BJ (cell line): ENCODE results near the gene ACAP3. TPM values are rescaled to one million over a fixed set of nuclear protein-coding genes. Genes with fewer than 3 reads are reported as not detected.

Experiments used
- CTCF ChIA-PET: fragments of 350-600 bp; formaldehyde crosslinking; extraction: SDS; loops from one replicate; lab custom pipeline; 2021; ENCODE audit warnings: antibody characterized with exemption, inconsistent platforms; lab: Yijun Ruan, JAX
- POLR2A ChIA-PET: fragments of 300-600 bp; sonication (Branson Sonifier 250); formaldehyde crosslinking; extraction: SDS; loops from one replicate; lab custom pipeline; 2021; ENCODE audit warnings: antibody characterized with exemption; lab: Charles Lee
- DNase-seq: peaks from one replicate; pipeline ENCODE4 v3.0.0-alpha.2; 2011; ENCODE audit warnings: low read depth
- H3K27me3 ChIP-seq: 2 replicates; pipeline ENCODE4 v1.6.0; 2011; ENCODE audit warnings: low read length; ENCODE audit not compliant: control insufficient read depth, insufficient read depth
- H3K36me3 ChIP-seq: 2 replicates; pipeline ENCODE4 v1.5.1; 2011; ENCODE audit warnings: low read length; ENCODE audit not compliant: control insufficient read depth, insufficient read depth
- H3K4me3 ChIP-seq: 2 replicates; pipeline ENCODE4 v1.5.1; 2011; ENCODE audit warnings: low read depth, mild to moderate bottlenecking, control low read depth, low read length
- CTCF ChIP-seq: IDR thresholded peaks from 2 replicates; pipeline ENCODE4 v1.5.1; 2011; ENCODE audit warnings: low read depth, mild to moderate bottlenecking, control low read depth, inconsistent platforms, low read length, moderate library complexity; ENCODE audit not compliant: insufficient read depth
- polyA plus RNA-seq: library from polyadenylated mRNA; depleted of rRNA; stranded (reverse); fragments of >200 nt; gene quantifications from 2 replicates; pipeline ENCODE4 v1.2.3, GENCODE V29; 2011

Gene ACAP3
- polyA plus RNA-seq, 1 experiment: 33.9 TPM

GRCh38 chr1:1343811-1344421 is 36.2 kb upstream of the ACAP3 start:
- DNase-seq: no peak
- ChIA-PET POLR2A (no interaction called here), CTCF (interaction anchor here (0.6 to 3.3 kb wide), 3 partner anchors 15 to 30 kb away, joined by 3 to 21 read pairs (median 4); partner anchors contain the start of gene MXRA8)
- no peak for TF ChIP-seq CTCF
- Histone ChIP-seq H3K4me3 (no peak overlapping the region), H3K36me3 (peaks cover 24% of the 10 kb centered on the region), H3K27me3 (no peaks in the 10 kb centered on the region)

GRCh38 chr1:1342584-1343115 is 34.9 kb upstream of the ACAP3 start:
- Histone ChIP-seq H3K27me3 (no peaks in the 10 kb centered on the region), H3K4me3 (no peak overlapping the region), H3K36me3 (peaks cover 28% of the 10 kb centered on the region)
- ChIA-PET POLR2A (no interaction called here), CTCF (interaction anchor here (3.3 kb wide), 1 partner anchor 29 kb away, joined by 21 read pairs; no protein-coding TSS in a partner anchor)
- TF ChIP-seq CTCF: no peak
- no peak for DNase-seq

GRCh38 chr1:1342061-1342562 is 34.4 kb upstream of the ACAP3 start:
- no peak for TF ChIP-seq CTCF
- peaks cover 29% of the 10 kb centered on the region for H3K36me3 ChIP-seq
- ChIA-PET CTCF (interaction anchor here (0.7 kb wide), 1 partner anchor 29 kb away, joined by 3 read pairs; no protein-coding TSS in a partner anchor), POLR2A (no interaction called here)
- no peak overlapping the region for H3K4me3 ChIP-seq
- no peak for DNase-seq
- H3K27me3 ChIP-seq: no peaks in the 10 kb centered on the region

- no peak for DNase-seq
- ChIA-PET POLR2A (no interaction called here), CTCF (interaction anchor here (0.7 kb wide), 1 partner anchor 30 kb away, joined by 3 read pairs; no protein-coding TSS in a partner anchor)
- TF ChIP-seq CTCF: no peak
- Histone ChIP-seq H3K27me3 (no peaks in the 10 kb centered on the region), H3K4me3 (no peak overlapping the region), H3K36me3 (peaks cover 29% of the 10 kb centered on the region)
These were observed 33.9 kb upstream of the ACAP3 start for GRCh38 chr1:1341549-1342021.

- POLR2A ChIA-PET: no interaction called here
- TF ChIP-seq CTCF: no peak
- no peak for DNase-seq
- Histone ChIP-seq H3K36me3 (peaks cover 31% of the 10 kb centered on the region), H3K4me3 (no peak overlapping the region), H3K27me3 (no peaks in the 10 kb centered on the region)
- CTCF ChIA-PET: interaction anchor here (0.7 kb wide), 1 partner anchor 30 kb away, joined by 3 read pairs; no protein-coding TSS in a partner anchor
These were observed 33.2 kb upstream of the ACAP3 start for GRCh38 chr1:1340791-1341548.
